Measurements from ENCODE around the gene PFKFB4.
A peak's percentile ranks its signal among the peaks of the same experiment; 100 is the strongest.

The PFKFB4 gene

GRCh38 chr3:48556796-48557626, at the start of gene PFKFB4:
PFKFB4 (minus strand) TSS chr3:48556803; CDS start chr3:48556777, 26 bp downstream.
- DNase-seq = peak; percentile 100

- no peak for DNase-seq
Measured at GRCh38 chr3:48601622-48601994, 45.0 kb upstream of the PFKFB4 start.

GRCh38 chr3:48600711-48601621, 44.4 kb upstream of the PFKFB4 start:
- DNase-seq = no peak

DNA sequence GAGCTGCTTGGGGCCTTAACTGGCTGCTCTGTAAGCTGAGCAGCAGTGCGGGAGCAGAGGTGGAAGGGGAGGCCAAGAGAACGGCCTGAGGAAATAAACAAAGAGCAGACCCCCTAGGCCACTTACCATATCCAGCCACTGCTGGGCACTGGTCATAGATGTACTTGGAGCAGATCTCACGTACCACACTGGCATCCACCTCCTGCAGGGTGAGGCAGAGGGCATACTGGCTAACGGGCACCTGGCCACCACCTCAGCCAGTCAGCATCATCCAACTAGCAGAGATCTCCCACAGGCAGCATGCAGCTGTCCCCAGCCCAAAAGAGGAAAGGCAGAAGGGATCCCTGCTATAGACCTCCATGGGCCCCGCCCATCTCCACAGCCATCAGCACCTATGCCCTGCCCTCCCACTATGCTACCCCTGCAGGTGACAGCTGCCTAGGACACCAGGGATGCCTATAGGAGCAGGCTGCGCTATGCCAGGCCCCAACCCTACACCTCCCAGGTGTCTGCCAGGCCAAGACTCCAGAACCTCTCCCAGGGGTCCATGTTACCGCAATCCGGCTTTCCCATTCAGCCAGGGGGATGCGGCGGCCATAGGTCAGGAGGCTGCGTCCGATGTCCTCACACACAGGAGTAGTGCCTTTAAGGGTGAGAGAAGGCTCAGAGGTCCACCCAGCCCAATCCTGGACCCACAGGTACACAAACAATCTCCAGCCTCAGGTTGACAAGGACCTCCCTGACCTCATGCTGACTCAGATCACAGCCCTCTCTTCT, 43.1 kb upstream of the PFKFB4 start:
- no peak for DNase-seq

DNA sequence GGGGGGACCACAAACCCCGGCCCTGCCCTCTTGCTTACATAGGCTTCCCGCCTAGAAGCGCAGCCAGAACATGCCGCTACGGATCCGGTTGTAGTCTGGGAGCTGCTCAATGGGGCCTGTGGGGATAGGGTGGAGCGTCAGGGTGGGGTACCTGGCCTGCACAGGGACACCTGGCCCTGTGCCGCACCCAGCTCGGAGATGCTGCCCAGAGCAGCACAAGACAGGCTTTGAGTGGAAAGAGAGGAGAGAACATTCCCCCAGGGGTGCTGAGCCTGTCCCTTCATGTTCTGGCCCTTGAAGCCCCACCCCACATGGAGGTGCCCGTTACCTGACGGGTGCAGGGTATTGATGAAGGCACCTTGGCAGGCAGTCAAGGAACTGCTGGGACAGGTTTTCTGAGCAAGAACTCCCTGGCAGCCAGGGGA, 42.5 kb upstream of the PFKFB4 start:
- DNase-seq = no peak

DNA sequence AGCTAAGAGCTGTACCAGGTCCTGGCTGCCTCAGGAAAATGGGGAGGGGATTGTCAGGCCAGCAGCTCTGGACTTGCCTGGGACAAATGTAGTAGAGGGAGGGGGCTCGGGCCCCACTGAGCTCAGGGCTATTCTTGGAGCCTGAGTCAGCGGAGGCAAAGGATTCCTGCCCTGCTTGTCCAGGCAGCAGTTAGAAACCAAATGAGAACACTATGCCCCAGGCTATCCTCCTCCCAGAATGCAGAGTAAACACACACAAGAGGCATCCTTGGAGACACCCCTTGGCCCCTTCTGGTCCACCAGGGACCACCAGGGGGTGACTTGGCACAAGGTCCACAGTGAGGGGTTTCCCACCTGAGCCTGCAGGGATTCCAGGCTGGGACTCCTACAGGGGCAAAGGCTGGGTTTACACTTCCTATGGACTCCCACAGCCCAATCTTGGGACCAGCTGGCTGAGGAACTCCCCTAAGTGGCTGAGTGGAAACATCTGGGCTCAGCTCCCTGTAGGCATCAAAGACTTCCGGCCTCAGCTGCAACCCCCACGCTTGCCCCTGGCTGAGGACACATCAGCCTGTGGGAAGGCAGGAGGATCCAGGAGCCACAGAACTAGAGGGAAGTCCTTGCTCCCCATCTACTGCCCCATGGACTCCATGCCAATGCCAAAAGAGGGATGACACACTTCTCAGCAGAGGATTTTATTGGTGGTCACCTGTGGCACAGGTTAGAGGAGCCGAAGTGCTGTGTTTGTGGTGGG, 41.9 kb upstream of the PFKFB4 start:
- no peak for DNase-seq

- DNase-seq = no peak
Measured at GRCh38 chr3:48597408-48597800, 40.8 kb upstream of the PFKFB4 start.

DNA sequence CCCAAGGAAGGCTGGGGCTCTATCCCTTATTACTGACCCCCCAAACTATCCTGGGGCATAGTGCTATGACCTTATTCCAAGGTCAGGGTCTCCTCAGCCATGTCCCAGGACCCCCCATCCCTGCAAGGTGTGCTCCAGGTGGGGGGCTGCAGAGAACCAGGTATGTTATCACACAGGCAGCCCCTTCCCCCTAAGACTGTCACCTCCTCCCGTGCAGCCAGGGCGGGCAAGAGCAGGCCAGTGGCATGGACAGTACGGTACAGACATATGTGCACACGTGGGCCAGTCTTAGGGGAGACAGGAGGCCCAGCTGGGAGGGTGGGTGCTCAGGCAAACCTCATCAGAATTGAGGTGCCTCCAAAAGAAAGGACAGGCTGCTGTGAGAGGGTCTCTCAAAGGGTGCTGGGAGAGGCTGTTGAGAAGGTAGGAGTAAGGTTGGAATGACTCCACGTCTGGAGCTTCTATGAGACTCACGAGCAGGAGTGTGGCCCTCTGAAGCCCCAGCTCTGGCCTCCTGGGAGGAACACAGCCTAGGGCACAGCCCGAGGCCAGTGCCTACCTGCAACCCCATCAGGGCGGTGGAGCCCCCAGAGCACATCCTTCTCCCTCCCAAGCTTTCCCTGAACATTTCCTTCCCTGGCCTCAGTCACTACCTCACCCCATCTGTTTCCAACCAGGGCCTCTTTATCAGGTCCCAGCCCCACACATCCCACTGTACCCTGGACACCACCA, 40.2 kb upstream of the PFKFB4 start:
- DNase-seq = no peak

- DNase-seq = no peak
Measured at GRCh38 chr3:48596157-48596556, 39.6 kb upstream of the PFKFB4 start.

GRCh38 chr3:48595526-48596121, 39.0 kb upstream of the PFKFB4 start:
- DNase-seq = no peak

- DNase-seq = no peak
Measured at GRCh38 chr3:48595075-48595525, 38.5 kb upstream of the PFKFB4 start, which contains the start of gene COL7A1. COL7A1 (minus strand) TSS chr3:48595329; CDS start chr3:48595159, 170 bp downstream.

DNA sequence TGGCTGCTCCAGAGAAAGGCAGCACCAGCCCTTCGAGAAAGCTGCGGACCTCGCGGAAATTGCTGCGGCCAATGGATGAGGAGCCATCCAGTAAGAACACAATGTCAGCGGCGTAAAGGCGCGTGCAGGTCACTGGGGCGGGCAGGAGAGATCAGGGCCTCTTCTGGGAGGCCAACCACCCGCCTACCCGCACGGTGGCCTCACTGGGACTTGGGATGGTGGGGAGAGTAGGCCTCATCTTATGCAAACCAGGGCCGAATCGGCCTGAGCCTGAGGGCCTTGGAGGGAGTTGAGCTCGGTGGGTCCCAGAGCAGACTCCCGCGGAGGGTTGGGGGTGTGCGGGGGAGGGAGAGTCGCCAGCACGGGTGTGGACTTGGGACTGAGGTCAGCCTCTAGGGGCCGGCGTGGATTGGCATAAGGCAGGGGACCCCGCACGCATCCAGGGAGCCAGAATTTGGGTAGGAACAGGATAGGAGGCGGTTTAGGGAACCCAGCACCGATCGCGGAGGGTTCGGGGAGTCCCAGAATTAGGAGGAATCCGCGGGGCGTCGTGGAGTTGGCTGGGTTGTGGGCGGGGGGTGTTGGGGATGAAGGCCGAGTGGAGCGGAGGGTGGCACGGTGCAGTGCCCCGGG, 37.9 kb upstream of the PFKFB4 start:
- DNase-seq = no peak

GRCh38 chr3:48593337-48593736, 36.7 kb upstream of the PFKFB4 start:
- no peak for DNase-seq

GRCh38 chr3:48592519-48593087, 36.0 kb upstream of the PFKFB4 start:
- DNase-seq = no peak

- DNase-seq = no peak
Measured at GRCh38 chr3:48591886-48592518, 35.4 kb upstream of the PFKFB4 start.

GRCh38 chr3:48591436-48591835, 34.8 kb upstream of the PFKFB4 start:
- DNase-seq = no peak

DNA sequence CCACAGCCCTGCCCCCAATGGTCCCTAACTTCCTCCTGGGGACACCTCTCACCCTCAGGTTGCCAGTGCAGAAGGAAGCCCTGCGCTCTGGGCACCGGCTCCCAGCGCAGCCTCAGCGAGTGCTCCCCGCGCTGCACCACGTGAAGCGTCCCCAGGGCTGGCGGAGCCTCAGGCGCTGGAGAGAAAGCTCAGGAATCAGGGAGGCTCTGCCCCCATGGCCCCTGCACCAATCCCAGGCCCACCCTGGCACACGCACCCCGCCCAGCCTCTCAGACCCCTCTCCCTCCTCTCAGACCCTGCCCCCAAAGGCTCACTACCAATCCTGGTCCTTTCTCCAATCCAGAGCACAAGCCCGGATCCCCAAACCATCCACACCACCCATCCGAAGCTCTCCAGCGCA, 31.6 kb upstream of the PFKFB4 start:
- no peak for DNase-seq

- no peak for DNase-seq
Measured at GRCh38 chr3:48587686-48588085, 31.1 kb upstream of the PFKFB4 start.

GRCh38 chr3:48585411-48585810, 28.8 kb upstream of the PFKFB4 start:
- no peak for DNase-seq

DNA sequence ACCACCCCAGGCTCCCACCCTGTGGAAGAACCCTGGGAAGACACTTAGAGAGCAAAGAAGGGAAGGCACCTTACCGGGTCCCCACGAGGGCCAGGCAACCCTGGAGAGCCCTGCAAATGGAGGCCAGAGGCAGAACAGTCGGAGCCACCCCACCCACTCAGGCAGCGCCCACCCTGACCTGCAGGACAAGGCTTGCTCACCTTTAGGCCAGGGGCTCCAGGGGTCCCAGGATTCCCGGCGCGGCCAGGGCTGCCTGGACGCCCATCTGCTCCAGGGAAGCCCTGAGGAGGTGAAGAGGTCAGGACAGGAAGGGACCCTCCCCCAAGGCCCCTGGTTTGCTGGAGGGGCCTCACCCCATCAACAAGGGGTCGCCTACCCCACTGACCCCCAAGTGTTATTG, 28.2 kb upstream of the PFKFB4 start:
- no peak for DNase-seq

Data from stimulated activated CD4-positive, alpha-beta T cell treated with anti-CD3 and anti-CD28 coated beads, Interleukin-1b, Interleukin-23, amount 100 ng/mL, for 48 hours (primary cell).